HepG2 (cell line): Measurements from ENCODE around the gene SKP1. TPM values are rescaled to one million over a fixed set of nuclear protein-coding genes. Genes with fewer than 3 reads are reported as not detected.
A peak's percentile ranks its signal among the peaks of the same experiment; 100 is the strongest.

Experiments used
- FOSL2 ChIP-seq: sonication (generic); formaldehyde crosslinking; IDR thresholded peaks from 2 replicates; pipeline ENCODE4 v1.4.0; 2020; ENCODE audit warnings: missing genetic modification reagents
- FOXC1 ChIP-seq: sonication (generic); formaldehyde crosslinking; IDR thresholded peaks from 2 replicates; pipeline ENCODE4 v1.8.0; 2022; ENCODE audit warnings: mild to moderate bottlenecking, missing genetic modification reagents, borderline replicate concordance
- ISX ChIP-seq: sonication (generic); formaldehyde crosslinking; conservative IDR thresholded peaks from 2 replicates; pipeline ENCODE4 v1.5.0; 2020; ENCODE audit warnings: missing genetic modification reagents
- KLF12 ChIP-seq: sonication (generic); formaldehyde crosslinking; IDR thresholded peaks from 2 replicates; pipeline ENCODE4 v1.4.0; 2020; ENCODE audit warnings: missing genetic modification reagents, borderline replicate concordance
- NR2F1 ChIP-seq, 2 experiments: fragments of 450-650 bp in 1 of 2; formaldehyde crosslinking in 1 of 2; IDR thresholded peaks; 2 replicates each; pipeline versions ENCODE4 v1.5.0 to v1.6.1; 2016 to 2020; ENCODE audit warnings: mild to moderate bottlenecking in 1 of 2, missing compliant biosample characterization in 1 of 2, missing genetic modification reagents in 1 of 2, moderate library complexity in 1 of 2
- PTBP1 ChIP-seq: fragments of 200-400 bp; formaldehyde crosslinking; IDR thresholded peaks from 2 replicates; pipeline ENCODE4 v1.6.1; 2018; ENCODE audit warnings: low read length, low read depth; ENCODE audit not compliant: poor library complexity, severe bottlenecking
- REL ChIP-seq: sonication (generic); formaldehyde crosslinking; conservative IDR thresholded peaks from 2 replicates; pipeline ENCODE4 v1.8.0; 2022; ENCODE audit warnings: mild to moderate bottlenecking, missing genetic modification reagents, moderate library complexity
- SNAI1 ChIP-seq: sonication (generic); formaldehyde crosslinking; IDR thresholded peaks from 2 replicates; pipeline ENCODE4 v1.5.0; 2020; ENCODE audit warnings: mild to moderate bottlenecking, missing genetic modification reagents, borderline replicate concordance
- ZNF180 ChIP-seq: sonication (generic); formaldehyde crosslinking; IDR thresholded peaks from 2 replicates; pipeline ENCODE4 v1.4.0; 2020; ENCODE audit warnings: low read depth, missing genetic modification reagents, borderline replicate concordance
- ZNF564 ChIP-seq: sonication (generic); formaldehyde crosslinking; IDR thresholded peaks from 2 replicates; pipeline ENCODE4 v1.8.1; 2023; ENCODE audit warnings: mild to moderate bottlenecking, missing genetic modification reagents
- ZNF761 ChIP-seq: sonication (generic); formaldehyde crosslinking; conservative IDR thresholded peaks from 2 replicates; pipeline ENCODE4 v1.4.0; 2020; ENCODE audit warnings: mild to moderate bottlenecking, missing genetic modification reagents
- polyA plus RNA-seq, 8 experiments: library from polyadenylated mRNA; depleted of rRNA in 3 of 8; stranded (reverse) in 7 of 8; unstranded in 1 of 8; fragments of >200 nt; fragmentation: Illumina TruSeq in 4 of 8; extraction: Trizol in 4 of 8; gene quantifications; 2 replicates each; pipeline versions ENCODE4 v1.2.1 to v1.2.3, GENCODE V29; 2011 to 2016; ENCODE audit warnings: low read depth in 4 of 8, missing spikeins in 1 of 8, mixed read lengths in 1 of 8; ENCODE audit not compliant: insufficient read depth in 1 of 8
- total RNA-seq, 5 experiments: library from RNA; depleted of rRNA; stranded (reverse); fragments of >200 nt; fragmentation: Illumina TruSeq; extraction: Trizol; gene quantifications; 2 replicates each; pipeline ENCODE4 v1.2.3, GENCODE V29; 2016; ENCODE audit warnings: low read depth in 1 of 5
- TF ChIP-seq, protein P1 (sequence below), 2 experiments: IDR thresholded peaks; 2 replicates each; pipeline ENCODE4 v1.6.1; 2011 to 2012; ENCODE audit warnings: low read length in 2 of 2, borderline replicate concordance in 1 of 2, low read depth in 1 of 2, mild to moderate bottlenecking in 1 of 2, moderate library complexity in 1 of 2
- TF ChIP-seq, protein P2 (sequence below): sonication (generic); formaldehyde crosslinking; IDR thresholded peaks from 2 replicates; pipeline ENCODE4 v1.5.1; 2020; ENCODE audit warnings: mild to moderate bottlenecking, missing genetic modification reagents, moderate library complexity
- TF ChIP-seq, protein P3 (sequence below): sonication (generic); formaldehyde crosslinking; IDR thresholded peaks from 2 replicates; pipeline ENCODE4 v1.8.0; 2022; ENCODE audit warnings: mild to moderate bottlenecking, missing genetic modification reagents
- TF ChIP-seq, protein P4 (sequence below): sonication (generic); formaldehyde crosslinking; IDR thresholded peaks from 2 replicates; pipeline ENCODE4 v1.4.0; 2020; ENCODE audit warnings: mild to moderate bottlenecking, low read depth, missing genetic modification reagents
- TF ChIP-seq, protein P5 (sequence below): sonication (generic); formaldehyde crosslinking; IDR thresholded peaks from 2 replicates; pipeline ENCODE4 v1.5.0; 2020; ENCODE audit warnings: missing genetic modification reagents, mild to moderate bottlenecking, borderline replicate concordance

Gene SKP1
- total and polyA plus RNA-seq, 2 of the 13 experiments (the other 11 are each of a cell fraction or from before 2014, with no cell fraction given), result 134 to 340 TPM

DNA sequence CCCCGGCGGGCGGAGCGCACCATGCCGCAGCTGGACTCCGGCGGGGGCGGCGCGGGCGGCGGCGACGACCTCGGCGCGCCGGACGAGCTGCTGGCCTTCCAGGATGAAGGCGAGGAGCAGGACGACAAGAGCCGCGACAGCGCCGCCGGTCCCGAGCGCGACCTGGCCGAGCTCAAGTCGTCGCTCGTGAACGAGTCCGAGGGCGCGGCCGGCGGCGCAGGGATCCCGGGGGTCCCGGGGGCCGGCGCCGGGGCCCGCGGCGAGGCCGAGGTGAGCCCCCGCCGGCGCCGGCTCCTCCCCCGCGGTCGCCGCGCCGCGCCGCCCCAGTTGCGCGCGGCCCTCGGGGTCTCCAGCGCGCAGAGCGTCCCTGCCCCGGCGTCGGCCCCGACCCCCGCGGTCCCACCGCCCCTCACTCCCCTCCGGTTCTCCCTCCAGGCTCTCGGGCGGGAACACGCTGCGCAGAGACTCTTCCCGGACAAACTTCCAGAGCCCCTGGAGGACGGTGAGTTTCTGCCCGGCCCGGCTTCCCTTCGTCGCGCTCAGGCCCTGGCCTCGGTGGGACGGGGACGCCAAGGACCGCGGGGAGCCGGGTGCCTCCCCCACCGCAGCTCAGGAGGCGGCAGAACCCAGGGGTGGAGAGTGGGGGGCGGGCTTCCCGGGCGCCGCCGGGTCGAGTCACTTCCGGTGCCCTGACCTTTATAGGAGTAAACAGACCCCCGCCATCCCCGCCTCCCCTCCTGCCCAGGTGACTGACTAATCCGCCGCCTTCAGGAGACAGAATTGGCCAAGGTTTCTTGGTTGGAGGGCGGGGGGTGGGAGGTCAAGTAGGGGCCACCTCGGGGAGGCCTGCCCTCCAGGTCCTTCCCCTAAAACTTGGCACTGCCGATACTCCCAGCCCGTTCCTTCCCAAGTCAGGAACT is 61.6 kb downstream of the SKP1 start (continued):
- TF ChIP-seq, protein P1, sequence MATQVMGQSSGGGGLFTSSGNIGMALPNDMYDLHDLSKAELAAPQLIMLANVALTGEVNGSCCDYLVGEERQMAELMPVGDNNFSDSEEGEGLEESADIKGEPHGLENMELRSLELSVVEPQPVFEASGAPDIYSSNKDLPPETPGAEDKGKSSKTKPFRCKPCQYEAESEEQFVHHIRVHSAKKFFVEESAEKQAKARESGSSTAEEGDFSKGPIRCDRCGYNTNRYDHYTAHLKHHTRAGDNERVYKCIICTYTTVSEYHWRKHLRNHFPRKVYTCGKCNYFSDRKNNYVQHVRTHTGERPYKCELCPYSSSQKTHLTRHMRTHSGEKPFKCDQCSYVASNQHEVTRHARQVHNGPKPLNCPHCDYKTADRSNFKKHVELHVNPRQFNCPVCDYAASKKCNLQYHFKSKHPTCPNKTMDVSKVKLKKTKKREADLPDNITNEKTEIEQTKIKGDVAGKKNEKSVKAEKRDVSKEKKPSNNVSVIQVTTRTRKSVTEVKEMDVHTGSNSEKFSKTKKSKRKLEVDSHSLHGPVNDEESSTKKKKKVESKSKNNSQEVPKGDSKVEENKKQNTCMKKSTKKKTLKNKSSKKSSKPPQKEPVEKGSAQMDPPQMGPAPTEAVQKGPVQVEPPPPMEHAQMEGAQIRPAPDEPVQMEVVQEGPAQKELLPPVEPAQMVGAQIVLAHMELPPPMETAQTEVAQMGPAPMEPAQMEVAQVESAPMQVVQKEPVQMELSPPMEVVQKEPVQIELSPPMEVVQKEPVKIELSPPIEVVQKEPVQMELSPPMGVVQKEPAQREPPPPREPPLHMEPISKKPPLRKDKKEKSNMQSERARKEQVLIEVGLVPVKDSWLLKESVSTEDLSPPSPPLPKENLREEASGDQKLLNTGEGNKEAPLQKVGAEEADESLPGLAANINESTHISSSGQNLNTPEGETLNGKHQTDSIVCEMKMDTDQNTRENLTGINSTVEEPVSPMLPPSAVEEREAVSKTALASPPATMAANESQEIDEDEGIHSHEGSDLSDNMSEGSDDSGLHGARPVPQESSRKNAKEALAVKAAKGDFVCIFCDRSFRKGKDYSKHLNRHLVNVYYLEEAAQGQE (IDR thresholded peaks at IDR 0.05; ENCODE audit: borderline replicate concordance in 1 of 2, low read depth in 1 of 2, low read length in 2 of 2), result no peak
- TF ChIP-seq, protein P2, sequence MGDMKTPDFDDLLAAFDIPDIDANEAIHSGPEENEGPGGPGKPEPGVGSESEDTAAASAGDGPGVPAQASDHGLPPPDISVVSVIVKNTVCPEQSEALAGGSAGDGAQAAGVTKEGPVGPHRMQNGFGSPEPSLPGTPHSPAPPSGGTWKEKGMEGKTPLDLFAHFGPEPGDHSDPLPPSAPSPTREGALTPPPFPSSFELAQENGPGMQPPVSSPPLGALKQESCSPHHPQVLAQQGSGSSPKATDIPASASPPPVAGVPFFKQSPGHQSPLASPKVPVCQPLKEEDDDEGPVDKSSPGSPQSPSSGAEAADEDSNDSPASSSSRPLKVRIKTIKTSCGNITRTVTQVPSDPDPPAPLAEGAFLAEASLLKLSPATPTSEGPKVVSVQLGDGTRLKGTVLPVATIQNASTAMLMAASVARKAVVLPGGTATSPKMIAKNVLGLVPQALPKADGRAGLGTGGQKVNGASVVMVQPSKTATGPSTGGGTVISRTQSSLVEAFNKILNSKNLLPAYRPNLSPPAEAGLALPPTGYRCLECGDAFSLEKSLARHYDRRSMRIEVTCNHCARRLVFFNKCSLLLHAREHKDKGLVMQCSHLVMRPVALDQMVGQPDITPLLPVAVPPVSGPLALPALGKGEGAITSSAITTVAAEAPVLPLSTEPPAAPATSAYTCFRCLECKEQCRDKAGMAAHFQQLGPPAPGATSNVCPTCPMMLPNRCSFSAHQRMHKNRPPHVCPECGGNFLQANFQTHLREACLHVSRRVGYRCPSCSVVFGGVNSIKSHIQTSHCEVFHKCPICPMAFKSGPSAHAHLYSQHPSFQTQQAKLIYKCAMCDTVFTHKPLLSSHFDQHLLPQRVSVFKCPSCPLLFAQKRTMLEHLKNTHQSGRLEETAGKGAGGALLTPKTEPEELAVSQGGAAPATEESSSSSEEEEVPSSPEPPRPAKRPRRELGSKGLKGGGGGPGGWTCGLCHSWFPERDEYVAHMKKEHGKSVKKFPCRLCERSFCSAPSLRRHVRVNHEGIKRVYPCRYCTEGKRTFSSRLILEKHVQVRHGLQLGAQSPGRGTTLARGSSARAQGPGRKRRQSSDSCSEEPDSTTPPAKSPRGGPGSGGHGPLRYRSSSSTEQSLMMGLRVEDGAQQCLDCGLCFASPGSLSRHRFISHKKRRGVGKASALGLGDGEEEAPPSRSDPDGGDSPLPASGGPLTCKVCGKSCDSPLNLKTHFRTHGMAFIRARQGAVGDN, result peak; percentile 58
- peak in 1 of 2 experiments; percentile 47; a peak in 2 of 4 replicates for TF ChIP-seq NR2F1 (CRISPR knock-in tag; IDR thresholded peaks at IDR 0.05)
- TF ChIP-seq ZNF180, result no peak
- TF ChIP-seq, protein P3, sequence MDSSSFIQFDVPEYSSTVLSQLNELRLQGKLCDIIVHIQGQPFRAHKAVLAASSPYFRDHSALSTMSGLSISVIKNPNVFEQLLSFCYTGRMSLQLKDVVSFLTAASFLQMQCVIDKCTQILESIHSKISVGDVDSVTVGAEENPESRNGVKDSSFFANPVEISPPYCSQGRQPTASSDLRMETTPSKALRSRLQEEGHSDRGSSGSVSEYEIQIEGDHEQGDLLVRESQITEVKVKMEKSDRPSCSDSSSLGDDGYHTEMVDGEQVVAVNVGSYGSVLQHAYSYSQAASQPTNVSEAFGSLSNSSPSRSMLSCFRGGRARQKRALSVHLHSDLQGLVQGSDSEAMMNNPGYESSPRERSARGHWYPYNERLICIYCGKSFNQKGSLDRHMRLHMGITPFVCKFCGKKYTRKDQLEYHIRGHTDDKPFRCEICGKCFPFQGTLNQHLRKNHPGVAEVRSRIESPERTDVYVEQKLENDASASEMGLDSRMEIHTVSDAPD, result no peak
- TF ChIP-seq FOXC1 (CRISPR knock-in tag), result no peak
- no peak for TF ChIP-seq ZNF761
- no peak for TF ChIP-seq ZNF564 (CRISPR knock-in tag)
- TF ChIP-seq, protein P4, sequence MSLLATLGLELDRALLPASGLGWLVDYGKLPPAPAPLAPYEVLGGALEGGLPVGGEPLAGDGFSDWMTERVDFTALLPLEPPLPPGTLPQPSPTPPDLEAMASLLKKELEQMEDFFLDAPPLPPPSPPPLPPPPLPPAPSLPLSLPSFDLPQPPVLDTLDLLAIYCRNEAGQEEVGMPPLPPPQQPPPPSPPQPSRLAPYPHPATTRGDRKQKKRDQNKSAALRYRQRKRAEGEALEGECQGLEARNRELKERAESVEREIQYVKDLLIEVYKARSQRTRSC (CRISPR knock-in tag), result no peak
- no peak for TF ChIP-seq ISX
- TF ChIP-seq PTBP1, result no peak
- TF ChIP-seq REL, result no peak
- TF ChIP-seq, protein P5, sequence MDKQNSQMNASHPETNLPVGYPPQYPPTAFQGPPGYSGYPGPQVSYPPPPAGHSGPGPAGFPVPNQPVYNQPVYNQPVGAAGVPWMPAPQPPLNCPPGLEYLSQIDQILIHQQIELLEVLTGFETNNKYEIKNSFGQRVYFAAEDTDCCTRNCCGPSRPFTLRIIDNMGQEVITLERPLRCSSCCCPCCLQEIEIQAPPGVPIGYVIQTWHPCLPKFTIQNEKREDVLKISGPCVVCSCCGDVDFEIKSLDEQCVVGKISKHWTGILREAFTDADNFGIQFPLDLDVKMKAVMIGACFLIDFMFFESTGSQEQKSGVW (CRISPR knock-in tag), result no peak
- peak; percentile 41 for TF ChIP-seq FOSL2
- no peak for TF ChIP-seq KLF12 (CRISPR knock-in tag)
- TF ChIP-seq SNAI1 (CRISPR knock-in tag), result no peak
